Ecto neural progenitor cell (in vitro differentiated cells): Measurements from ENCODE around the gene HCST.
A peak's percentile ranks its signal among the peaks of the same experiment; 100 is the strongest.
"Not testable (repeated sequence)": the region's sequence is repeated elsewhere in the genome, so short reads cannot be mapped to it uniquely, and the experiment has no call there.

Experiments
- DNase-seq: peaks from one replicate; pipeline ENCODE4 v3.0.0-alpha.2; 2018; ENCODE audit warnings: low spot score

Gene HCST

DNA sequence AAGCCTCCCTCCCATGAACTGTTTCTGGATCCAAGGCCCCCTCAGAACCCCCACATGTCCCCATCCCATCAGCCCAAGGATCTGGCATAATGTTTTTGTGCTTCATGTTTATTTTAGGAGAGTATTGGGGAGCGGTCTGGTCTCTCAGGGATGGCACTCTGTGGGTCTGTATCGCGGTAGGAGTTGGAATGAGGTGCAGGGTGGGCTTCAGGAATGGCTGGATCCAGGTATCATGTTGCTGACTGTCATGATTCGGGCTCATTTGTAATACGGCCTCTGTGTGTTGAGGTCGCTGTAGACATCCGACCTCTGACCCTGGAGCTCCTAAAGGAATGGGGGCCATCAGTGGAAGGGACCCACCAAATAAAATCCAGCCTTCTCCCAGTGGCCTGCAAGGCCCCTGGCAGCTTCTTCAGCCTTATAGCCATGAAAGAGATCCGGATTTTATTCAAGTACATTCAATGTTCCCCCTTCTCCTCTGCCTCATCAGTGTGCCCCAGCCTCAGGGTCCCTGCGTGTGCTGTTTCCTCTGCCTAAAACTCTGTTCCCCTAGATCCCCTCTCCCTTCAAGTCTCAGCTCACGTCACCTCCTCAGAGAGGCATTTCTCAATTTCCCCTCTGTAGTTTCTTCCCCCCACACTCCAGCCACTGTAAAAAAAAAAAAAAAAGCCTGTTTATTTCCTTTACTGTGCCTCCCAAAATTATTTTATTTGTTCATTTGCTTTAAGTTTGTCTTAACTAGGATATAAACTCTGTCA, 2.2 kb downstream of the HCST start:
- no peak for DNase-seq

DNA sequence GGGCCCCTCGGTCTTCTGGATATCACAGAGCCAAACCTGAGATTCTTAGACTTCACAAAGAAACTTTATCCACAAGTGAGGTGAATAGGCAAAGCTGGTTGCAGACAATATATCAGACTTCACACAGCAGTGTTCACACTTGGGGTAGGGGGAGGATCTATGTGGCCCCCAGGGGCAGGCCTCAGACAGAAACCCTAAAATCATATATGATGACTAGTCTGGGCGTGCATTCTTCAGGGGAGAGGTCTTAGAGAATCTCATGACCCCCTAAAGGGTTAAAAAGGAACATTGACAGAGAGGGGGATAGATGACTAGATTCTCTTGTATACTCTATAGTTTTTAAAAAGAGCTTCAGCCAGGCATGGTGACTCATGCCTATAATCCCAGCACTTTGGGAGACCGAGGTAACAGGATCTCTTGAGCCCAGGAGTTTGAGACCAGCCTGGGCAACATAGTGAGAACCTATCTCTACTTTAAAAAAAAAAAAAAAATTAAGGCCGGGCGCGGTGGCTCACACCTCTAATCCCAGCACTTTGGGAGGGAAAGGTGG, 2.9 kb downstream of the HCST start:
- DNase-seq = no peak

DNA sequence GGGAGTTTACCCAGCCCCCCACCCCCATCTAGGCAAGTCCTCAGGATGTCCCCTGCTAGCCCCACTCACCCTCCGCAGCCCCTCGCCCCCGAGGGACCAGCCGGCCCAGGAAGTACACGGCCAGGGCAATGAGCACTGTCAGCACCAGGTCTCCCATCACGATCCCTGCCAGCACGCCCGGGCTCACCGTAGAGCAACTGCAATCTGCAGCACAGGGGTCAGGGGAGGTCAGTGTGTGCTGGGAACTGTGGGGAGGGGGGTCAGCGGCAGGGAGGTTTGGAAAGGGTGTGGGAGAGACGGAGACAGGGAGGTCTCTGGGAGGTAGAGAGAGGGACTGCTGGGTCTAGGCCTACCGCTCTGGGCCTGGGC, 5.0 kb downstream of the HCST start:
- no peak for DNase-seq

DNA sequence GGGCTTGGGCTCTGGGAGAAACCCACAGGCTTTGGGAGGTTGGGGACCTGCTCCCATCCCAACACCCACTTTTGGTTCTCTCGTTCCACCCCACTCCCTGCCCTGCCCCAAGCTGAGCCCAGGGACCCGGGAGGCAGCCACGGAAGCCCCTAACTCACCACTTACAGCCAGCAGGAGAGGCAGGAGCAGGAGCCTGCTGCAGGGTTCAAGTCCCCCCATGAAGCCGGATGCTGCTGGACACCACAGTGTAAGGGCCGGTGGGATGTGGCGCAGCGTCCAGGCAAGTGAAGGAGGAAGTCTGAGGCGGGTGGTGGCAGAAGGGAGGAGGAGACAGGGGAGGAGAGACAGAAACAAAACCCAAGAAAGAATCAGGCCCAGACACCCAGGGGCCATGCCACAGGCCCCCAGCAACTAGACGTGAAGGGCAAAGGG, 5.7 kb downstream of the HCST start, which contains the start of gene TYROBP:
TYROBP (minus strand) TSS at position 286 of the 432 bp plus-strand sequence; CDS start at position 219, 67 bp downstream.
- no peak for DNase-seq

DNA sequence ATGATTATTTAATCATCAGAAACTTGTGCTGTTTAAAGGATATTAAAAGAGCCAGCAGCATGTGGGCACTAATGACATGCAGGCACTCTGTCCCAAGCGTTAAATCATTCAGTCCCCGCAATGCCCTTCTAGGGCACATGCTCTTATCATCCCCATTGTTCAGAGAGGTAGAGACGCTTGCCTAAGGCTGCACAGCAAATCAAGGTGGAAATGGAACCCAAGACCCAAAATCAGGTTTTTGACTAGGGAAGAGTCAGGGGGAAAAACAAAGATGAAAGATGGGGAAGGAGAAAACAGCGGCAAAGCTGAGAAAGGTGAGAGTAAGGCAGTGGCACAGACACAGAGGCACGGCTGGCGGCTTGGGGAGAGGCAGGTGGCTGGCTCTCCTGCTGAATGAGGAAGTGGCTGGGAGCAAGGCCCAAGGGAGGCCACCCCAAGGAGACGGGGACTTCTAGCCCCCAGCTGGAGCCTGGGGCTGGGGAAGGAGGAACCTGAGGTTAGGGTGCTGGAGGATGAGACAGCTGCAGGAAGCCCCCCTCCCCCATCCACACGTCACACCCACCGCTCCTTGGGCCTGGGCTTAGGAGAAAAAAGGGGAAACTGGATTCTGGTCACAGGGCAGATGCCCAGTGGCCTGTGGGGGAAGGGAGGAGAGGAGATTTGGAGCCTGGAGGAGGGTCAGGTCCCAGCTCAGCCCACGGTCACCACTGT, 6.8 kb downstream of the HCST start:
- DNase-seq = no peak

DNA sequence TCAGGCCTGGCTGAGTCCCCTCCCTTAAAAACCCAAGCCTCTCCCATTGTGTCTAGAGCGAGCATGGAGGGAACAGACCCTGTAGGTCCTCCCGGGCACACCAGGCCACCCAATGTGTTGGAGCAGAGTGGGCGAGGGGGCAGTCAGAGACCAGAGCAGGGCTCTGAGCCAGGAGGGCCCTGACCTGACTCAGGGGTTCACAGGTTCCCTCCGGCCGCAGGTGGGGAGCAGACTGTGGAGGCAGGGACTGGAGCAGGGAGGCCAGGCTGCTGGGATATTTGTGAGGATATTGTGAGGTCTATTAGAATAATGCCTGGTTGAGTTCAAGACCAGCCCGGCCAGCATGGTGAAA, 7.3 kb downstream of the HCST start:
- DNase-seq = no peak

DNA sequence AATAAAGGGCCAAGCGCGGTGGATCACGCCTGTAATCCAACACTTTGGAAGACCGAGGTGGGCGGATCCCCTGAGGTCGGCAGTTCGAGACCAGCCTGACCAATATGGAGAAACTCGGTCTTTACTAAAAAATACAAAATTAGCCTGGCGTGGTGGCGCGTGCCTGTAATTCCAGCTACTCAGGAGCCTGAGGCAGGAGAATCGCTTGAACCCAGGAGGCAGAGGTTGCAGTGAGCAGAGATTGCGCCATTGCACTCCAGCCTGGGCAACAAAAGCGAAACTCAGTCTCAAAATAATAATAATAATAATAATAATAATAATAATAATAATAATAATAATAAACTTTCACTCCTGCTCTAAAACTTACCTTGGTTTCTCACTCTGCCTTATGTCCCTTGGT, 8.0 kb downstream of the HCST start:
- DNase-seq = not testable (repeated sequence)

DNA sequence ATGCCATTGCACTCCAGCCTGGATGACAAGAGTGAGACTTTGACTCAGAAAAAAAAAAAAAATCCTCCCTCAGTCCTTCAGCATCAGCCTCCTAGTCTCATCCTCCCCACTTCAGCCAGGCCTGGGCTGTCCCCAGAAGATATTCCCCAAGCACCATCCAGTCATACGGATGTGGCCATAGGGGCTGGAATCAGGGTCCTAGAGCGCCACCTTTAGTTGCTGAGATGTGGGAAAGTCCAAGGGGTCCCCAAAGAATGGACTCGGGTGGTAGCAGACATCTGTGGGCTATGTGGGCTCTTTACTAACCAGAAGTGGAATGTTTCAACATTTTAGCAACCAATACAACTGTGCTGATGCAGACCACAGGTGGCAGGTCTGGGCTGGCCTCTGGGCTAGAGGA, 8.8 kb downstream of the HCST start:
- no peak for DNase-seq

DNA sequence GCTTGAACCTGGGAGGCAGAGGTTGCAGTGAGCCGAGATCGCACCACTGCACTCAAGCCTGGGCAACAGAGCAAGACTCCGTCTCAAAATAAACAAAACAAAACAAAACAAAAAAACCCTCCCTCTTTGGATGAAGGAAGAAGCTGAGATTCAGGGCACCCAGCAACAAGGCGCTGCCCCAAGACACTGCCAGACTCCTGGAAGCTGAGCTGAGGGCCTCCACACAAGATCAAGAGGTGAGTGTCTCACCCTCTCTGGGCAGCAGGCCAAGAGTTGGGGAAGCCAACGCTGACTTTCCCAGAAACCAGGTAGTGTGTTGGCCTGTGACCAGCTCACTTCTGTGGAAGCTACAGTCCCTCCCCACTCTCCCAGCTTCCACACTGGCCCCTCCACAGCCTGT, 9.5 kb downstream of the HCST start:
- no peak for DNase-seq

DNA sequence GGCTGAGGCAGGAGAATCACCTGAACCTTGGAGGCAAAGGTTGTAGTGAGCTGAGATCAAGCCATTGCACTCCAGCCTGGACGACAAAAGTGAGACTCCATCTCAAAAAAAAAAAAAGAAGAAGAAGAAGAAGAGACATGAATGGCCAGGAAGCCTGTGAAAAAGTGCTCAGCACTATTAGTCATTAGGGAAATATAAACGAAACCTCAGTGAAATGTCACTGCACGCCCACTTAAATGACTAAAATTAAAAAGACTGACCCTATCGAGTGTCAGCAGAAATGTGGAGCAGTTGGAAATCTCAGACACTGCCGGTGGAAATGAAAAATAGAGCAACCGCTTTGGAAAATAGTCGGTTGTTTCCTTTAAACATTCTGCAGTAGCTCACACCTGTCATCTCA, 11.3 kb downstream of the HCST start:
- no peak for DNase-seq

DNA sequence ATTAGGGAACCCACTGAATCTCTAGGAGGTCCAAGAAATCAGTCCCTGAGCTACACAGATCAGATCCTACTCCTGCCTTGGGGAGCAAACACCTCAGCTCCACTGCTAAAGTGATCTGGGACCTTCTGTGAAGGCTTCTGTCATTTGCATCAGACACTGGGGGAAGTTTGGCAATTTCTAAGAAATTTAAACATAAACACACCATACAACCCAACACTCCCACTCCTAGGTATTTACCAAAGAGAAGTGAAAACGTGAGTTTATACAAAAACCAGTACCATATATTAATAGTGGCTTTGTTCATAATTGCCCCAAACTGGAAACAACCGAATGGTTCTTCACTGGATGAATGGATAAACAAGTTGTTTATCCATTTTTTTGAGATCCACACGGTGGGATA, 13.1 kb downstream of the HCST start:
- no peak for DNase-seq

DNA sequence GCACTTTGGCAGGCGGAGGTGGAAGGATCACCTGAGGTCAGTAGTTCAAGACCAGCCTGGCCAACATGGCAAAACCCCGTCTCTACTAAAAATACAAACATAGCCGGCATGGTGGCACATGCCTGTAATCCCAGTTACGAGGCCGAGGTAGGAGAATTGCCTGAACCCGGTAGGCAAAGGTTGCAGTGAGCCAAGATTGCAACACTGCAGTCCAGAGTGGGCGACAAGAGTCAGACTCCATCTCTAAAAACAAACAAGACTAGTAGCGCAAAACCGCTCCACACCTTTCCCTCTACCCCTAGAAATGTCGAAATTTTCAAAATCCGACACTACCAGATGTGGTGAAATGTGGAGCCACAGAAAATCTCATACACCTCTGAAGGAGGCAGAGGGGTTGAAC, 17.0 kb downstream of the HCST start:
- no peak for DNase-seq

DNA sequence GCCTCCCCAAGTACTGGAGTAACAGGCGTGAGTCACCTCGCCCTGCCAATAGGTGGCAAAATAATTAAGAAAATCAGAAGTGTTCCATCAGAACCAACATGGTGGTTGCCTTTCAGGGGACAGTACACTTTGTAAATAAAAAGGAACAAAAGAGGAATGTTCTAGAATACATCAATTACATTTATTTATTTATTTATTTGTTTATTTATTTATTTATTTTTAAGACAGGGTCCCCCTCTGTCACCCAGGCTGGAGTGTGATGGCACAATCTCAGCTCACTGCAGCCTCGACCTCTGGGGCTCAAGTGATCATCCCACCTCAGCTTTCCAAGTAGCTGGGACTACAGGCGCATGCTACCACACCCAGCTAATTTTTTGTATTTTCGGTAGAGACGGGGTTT, 18.7 kb downstream of the HCST start:
- no peak for DNase-seq

DNA sequence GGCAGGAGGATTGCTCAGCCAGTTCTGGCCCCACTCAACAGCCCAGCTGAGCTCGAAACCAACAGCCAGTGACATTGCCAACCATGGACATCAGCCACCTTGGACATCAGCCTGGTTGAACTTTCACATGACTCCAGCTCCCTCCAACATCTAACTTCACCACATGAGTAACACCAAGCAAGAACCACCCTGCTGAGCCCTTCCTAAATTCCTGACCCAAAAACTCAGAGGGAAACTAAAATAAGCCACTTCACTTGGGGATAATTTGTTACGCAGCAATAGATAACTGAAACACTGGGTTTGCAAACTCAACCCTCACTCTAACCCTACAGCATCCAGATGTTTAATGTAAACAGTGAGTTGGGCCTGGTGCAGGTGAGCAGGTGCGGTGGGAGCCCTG, 23.2 kb downstream of the HCST start:
- DNase-seq = no peak

DNA sequence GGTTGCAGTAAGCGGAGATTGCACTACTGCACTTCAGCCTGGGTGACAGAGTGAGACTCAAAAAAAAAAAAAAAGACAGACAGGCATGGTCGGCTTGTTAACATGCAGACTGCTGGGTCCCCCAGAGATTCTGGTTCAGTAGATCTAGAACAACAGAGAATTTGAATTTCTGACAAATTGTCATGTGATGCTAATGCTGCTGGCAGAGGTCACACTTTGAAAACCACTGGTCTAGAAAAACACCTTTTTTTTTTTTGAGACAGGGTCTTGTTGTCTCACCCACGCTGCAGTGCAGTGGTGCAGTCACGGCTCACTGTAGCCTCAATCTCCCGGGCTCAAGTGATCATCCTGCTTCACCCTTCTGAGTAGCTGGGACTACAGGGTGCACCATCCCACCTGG, 26.2 kb downstream of the HCST start:
- no peak for DNase-seq

DNA sequence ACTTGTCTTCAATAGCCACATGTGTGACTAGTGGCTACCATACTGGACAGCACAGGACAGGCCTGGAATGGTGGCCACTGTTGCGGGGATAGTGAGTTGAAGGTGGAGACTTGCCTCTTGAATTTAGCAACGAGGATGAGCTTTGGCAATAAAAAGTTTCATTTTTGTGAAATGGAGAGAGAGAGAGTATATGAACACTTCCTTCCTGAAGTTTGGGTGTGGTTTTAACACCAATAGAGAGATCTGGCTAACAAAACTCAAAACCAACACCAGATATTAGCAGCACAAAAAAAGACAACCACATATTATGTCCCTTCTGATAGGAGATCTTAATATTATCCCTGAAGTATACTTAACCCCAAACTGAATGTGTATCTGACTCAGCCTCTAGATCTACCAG, 27.5 kb downstream of the HCST start:
- no peak for DNase-seq

DNA sequence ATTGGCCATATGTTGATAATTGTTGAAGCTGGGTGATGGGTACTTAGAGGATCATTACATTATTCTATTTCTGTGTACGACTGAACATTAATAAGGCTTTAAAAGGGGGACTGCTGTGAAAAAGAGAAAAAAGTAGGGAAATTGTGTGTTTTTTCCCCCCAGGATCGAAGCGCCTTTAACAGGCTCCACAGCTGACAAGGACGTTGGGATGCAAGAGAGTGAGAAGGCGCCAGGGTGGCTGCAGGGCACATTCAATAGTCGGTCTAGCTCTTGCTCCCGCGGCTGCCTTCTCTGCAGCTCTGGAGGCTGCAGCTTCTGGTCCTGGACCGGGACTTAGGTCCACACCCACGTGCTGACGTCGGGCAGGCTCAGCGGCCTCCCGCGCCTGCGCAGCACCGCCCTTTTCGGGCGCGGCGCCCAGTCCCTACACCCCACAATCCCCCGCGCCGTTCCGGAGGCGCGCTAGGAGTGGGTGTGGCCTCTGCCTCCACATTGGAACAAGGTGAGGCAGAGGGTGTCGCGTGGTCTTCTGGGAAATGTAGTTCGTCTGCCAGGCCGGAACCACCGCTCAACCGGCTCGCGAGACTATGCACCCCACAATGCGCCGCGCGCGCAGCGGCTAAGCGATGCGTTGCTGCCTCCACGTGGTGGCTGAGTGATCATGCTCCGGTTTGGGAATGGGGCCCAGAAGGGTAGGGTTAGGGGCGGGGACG, 29.0 kb downstream of the HCST start:
- DNase-seq = peak; percentile 99

DNA sequence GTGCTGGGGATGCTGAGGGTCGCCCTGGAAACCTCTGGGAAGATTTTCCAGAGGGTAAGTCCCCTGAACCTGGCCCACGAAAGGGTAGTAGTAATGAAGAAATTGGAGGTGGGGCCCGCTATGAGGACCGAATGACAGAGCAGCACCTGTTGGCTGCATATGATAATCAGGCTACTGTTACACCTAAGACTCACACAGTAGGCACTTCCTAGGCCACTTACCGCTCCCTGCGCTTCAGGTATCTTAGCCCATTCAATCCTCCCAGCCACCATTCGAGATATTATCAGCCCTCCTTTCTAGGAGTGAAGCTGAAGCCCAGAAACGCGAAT, 29.5 kb downstream of the HCST start:
- DNase-seq = no peak

DNA sequence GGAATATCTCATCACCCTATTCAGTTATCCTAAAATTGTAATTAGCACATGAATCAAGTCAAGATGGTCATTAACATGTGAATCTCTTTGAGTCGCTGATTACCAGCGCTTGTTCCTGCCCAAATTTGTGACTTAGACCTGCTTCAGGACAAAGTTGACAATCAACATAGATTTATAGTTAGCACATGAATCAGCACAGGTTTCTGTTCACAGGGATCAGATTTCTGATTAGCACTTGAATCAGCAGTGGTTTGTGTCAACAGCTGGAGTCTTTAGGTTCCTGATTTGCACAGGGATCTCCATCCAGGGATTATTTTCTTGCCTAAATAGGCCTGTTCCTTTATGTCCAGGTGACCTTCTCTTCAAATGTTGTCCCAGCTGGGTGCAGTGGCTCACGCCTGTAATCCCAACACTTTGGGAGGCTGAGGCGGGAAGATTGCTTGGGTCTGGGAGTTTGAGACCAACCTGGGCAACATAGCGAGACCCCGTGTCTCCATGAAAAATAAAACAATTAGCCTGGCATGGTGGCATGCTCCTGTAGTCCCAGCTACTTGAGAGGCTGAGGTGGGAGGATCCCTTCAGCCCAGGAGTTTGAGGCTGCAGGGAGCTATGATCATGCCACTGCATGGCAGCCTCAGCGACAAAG, 30.1 kb downstream of the HCST start:
- no peak for DNase-seq

DNA sequence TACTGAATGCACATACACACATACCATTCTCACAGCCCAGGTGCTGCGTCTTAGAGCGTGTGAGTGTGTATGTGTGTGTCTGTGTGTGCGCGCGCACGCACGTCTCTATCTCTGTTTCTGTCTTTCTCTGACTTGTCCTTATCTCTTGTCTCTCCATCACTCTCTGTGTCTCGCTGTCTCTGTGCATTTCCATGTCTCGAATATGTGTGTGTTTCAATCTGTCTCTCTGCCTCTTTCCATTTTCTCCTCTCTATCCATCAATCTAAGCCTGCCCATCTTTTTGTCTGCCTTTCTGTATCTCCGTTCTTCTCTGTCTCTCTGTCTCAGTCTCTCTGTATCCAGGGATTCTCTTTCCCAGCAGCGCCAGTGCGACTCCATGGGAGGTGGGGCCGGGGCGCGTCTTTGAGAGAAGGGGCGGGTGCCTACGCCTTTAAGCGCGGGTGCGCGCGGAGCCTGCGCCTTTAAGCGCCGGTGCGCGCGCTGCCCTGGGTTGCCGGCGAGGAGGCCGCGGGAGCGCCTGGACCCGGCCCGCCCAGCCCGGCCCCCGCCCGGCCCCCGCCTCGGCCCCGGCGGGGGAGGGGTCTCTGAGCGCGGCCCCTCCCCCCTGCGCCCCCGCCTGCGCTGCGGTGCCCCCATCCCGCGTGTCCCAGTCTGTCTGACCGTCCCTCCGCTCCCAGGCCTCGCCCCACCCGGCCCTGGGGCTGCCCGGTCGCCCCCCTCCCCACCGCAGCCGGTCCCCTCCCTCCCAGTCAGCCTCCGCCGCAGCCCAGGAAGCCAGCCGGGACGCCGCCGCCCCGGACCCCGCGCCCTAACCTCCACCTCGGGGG, 33.8 kb downstream of the HCST start, which contains the start of gene LRFN3:
LRFN3 (plus strand) TSS at position 464 of the 827 bp plus-strand sequence. CDS start 3,052 bp downstream, outside the sequence.
- DNase-seq = peak; percentile 81

DNA sequence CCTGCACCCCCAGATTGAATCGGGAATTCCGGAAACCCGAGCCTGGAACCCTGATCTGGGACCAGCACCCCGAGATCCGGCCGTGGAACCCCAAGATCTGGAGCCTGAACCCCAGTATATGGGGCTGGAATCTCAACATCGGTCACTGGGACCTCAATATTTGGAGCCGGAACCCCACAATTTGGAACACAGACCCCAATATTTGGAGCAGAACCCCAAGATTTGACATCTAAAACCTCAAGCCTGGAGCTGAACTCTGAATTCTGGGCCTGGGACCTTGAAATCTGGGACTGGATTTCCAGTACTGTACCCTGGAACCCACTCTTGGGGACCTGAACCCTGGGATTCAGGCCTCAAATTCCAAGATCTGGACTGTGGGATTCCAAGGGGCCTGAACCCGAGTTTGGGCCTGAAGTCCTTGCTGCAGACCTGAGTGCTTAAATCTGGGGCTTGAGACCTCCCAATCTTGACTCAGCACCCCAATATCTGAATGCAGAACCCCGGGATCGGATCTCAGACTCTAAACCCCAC, 34.5 kb downstream of the HCST start:
- no peak for DNase-seq
